Measurements from ENCODE around the gene TBX15.
A peak's percentile ranks its signal among the peaks of the same experiment; 100 is the strongest.

The TBX15 gene

DNA sequence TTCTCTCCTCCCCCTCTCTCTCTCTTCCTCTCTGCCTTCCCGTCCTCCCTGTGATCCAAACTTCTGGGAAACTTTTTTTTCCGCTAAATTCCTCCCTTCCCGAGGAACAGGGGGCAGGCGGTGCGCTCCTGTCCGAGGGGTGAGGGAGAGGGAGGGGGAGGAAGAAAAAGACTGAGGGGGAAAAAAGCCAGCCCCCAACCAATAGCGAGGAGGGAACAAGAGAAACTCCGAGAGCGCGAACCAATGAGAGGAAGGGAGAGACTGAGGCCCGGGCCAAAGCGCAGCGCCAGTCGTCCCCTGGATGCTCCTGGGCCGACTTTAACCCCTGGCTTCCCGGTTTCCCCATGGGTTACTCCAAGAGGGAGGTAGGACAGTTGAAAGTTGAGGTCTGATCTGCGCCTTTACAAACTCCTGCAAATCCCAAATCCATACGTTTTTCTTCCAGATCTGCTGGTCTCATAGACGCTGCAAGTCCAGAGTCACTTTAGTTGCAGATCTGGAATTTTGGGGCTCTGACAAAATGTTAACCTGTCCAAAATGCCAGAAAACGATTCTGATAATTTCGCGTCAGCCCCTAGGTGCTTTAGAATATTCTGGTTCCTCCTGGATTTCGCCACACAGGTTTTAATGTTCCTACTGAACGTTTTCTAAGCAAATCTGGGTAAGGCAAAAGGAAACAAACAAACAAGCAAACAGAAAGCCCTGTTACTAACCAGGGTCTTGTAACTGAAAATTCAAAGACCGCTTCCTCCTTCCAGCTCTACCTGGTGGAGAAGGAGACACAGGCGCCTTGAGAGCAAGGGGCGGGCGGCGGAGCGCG, at the start of gene TBX15:
TBX15 (minus strand) TSS at position 158 of the 820 bp plus-strand sequence. CDS start 548 bp downstream, outside the sequence.
- peak; percentile 69 for DNase-seq (ENCODE audit: low spot score)

DNA sequence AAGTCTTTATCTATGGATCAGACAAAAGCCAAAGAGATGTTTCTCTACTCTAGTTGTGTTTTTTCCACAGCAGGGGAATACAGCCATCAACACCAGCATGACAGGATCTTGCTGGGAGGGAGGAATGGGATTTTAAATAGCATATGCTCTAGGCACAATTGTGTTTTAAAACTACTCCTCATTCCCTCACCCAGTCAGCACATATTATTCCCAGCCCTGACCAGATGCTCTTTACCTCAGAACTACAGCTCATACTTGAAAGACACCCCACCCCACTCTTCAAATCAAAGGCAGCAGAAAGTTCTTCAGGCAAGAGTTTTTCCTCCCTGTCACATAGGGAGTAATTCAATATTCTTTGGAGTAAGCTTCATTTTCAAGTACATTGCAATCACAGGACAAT, 46.2 kb upstream of the TBX15 start:
- DNase-seq (ENCODE audit: low spot score) = no peak

DNA sequence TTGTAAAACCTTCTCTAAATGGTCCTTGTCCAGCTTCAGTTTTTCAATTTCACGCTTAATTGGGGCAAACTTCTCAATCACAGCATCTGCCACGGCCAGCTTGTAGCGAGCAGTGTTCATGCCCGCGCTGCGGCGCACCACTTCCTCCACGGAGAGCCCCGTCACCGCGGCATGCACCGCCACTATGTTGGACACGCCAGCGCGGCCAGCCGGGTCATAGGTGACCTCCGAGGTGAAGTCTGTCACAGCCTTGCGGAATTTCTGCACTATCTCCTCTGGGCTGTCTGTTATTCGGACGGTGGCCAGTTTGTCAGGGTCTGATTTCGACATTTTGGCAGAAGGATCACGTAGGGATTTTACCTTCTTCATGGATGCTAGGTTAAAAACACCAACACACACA, 44.8 kb upstream of the TBX15 start:
- no peak for DNase-seq (ENCODE audit: low spot score)

DNA sequence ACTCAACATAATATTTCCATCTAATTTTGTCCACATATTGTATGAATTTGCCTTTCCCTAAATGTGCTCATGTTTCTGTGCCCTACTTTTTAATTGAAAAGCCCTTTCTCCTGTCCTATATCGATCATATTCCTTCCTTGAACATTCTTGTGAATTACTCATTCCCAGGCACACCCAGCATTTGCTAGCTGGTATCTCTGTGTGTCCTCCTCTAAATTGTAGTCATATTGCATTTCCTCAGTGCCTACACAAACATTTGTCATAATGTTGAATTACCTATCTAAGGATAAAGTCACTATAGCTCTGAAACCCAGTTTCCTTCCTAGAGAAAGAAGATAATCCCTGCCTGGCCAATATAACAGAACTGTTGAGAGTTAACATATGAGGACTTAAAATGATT, 39.6 kb upstream of the TBX15 start:
- no peak for DNase-seq (ENCODE audit: low spot score)

DNA sequence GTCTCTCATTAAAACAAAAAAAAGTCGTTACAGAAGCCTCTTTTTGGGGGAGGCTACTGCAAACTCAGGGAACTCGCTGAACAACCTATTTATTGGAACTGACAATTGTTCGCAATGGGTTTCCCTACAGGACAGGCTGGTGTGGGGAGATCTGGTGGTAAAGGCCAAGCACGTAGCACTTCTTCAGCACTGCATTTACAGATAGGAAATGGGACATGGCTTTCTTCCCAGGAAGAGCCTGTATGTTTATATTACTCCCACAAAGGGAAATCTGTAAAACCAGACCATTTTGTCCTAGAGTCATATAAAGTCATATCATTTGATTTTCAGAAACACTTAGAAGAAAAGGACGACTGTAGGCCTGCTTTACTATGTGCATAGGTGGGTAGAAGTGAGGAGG, 38.8 kb upstream of the TBX15 start:
- no peak for DNase-seq (ENCODE audit: low spot score)

DNA sequence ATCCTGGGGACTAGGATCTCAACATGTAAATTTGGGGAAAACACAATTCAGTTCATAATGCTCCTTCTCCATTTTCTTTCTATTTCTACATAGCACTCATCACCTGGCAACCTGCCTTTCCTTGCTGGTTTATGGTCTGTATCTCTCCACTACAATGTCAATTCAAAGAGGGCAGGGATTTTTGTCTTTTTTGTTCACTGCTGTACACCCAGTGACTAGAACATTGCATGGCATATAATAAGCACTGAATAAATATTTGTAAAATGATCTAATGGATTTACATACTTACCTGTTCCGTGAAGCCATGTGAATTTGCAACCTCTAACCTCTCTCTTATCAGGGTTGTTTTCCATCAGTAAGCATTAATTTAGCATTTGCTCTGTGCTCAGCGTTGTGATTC, 27.4 kb upstream of the TBX15 start:
- DNase-seq (ENCODE audit: low spot score) = no peak

DNA sequence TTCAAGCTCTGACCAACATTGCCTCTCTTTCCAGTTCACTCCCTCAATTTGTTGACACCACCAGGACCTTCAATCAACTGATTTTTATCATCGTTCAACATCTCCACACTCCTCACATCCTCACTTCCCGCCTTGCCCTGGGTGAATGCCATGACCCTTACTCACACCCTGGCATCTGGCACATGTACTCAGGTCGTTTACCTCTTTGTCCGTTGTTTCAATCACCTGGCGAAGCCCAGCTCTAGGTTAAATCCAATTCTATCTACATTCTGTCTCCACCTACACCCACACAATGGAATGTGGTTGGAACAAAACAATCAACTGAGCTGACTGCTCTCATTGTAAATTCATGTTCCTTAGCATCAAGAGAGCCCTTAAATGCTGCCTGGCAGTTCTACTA, 24.2 kb upstream of the TBX15 start:
- no peak for DNase-seq (ENCODE audit: low spot score)

DNA sequence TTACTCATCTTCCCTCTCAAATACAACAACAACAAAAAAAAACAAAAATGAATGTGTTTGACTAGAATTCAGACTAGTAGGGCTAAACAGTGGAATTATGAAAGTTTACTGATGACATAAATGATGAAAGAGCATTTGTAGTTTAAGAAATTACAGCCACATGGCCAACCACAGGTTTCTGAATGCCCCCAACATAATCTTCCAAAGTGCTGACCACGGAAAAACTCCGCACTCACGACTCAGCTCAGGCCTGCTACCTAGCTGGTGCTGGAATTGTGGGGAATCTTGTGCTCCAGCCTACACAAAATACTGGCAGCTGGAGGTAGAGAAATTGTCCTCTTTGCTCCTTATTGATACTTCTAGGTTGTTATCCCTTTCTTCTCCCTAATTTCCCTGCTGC, 23.6 kb upstream of the TBX15 start:
- no peak for DNase-seq (ENCODE audit: low spot score)

DNA sequence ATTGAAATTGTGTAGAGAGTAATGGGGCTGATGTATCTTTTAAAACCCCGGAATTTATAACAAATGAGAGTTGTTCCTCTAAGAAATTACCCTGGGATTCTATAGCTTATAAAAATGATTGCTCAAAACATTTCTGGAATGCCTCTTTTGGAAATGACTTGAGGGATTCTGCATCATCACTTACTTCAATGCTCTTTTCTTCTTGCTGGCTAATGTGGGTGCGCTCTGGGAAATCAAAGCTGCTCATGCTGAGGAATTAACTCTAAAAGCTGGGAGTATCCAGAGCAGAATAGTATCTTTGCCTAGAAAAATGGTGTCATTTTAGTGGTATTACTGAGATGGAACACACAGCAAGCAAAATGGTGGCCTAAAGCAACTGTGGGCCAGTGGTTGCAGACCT, 23.0 kb upstream of the TBX15 start:
- no peak for DNase-seq (ENCODE audit: low spot score)

DNA sequence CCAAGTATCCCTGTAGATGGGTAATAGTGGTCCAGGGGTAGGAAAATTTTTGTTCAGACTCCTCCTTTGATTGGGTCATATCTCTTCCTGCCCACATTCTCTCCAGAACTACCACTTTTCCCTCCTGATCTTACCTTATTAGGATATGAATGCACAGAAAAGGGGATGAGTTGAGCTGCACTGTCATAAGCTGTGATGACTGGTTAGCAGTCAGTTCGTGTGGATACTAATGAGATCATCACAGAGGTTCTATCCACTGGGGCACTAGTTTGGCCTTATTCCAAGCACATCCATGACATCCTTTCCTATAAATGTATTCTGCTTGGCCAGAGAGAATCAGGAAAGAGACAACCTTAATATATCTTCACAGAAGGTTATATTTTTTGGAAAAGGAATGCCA, 22.1 kb upstream of the TBX15 start:
- DNase-seq (ENCODE audit: low spot score) = no peak

DNA sequence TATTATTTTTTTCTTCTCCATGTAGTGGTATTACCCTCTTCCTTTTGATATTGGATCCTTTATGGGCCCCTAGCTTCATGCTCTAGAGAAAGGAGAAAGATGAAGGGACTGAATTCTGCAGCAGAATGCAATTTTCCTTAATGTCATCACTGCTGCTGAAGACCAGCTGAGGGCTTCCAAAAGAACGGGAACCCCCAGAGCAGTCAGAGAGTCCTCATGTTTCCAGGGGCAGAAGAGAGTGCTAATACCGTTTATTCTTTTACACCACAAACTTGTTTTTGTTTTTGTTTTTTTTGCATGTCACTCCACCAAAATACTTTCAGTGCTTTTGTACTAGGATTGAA, 21.1 kb upstream of the TBX15 start:
- DNase-seq (ENCODE audit: low spot score) = no peak

DNA sequence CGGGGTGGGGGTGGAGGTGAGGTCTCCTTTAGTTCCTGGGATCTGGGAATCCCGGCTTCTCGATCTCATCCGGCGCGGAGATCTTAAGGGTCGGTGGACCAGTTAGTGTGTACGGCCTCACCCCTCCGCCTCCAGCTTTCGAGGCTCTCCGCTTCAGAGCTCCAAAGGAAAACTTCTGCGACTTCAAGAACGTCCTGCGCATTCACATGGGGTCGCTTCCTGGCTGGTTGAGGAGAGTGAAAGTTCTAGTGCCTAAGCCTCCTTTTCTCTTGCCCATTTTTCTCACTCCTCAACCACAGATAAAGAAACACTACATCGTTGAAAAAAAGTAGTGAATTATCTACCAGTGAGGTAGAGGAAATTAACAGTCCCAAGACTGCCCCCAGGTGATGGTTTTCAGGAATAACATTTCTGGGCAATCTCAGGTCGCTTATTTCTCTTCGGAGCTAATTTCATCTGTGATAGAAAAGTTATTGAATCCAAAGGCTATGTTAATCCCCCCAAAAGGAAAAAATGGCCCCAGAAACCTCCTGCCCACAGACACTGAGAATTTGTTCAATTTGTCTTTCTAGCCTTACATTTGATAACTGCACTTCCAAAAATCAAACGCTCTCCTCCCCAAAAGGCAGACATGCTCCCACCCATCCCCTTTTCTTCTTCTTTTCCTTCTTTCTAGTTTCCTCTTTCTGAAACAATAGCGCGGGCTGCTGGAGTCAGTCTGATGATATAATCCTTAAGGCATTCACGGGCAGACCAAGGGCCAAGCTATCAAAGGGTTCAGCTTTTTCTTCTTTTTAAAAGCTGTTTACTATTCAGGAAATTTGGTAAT, 20.6 kb upstream of the TBX15 start:
- DNase-seq (ENCODE audit: low spot score) = peak; percentile 37

DNA sequence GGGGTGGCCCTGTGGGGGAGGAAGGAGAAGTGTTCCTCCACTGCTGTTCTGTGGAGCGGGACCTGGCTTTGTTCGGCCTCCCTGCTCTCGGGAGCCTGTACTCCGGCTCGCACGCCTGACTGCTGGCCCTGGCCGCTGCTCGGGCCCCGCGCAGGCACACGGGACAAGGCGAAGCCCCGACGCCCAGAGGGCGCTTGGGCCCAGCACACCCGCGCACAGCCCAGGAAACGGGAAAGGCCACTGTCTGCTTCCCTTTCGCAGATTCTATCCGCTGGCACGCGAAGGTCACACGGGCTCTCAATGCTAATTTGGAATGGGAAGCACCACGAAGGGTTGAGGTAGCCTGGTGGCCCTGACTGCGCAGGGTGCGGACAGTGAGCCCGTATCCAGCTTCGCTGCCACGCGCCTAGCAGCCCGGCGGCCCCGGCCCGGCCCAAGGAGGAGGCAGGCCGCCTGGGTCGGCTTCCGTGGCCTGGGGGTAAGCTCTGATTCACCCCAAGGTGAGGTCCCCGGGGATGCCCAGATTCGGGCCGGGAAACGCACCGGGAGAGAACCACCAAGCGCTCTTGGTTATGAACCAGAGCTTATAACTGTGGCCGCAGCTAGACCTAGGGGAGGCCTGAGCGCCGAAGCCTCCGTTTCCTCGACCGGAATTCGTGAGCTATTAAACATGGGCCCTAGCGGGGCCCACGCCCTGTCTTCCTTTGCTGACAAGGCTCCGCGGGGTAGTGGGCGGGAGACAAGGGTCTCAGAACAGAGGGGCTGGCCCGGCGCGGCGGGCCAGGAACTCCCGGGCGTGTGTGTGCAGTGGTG, 19.7 kb upstream of the TBX15 start:
- no peak for DNase-seq (ENCODE audit: low spot score)

DNA sequence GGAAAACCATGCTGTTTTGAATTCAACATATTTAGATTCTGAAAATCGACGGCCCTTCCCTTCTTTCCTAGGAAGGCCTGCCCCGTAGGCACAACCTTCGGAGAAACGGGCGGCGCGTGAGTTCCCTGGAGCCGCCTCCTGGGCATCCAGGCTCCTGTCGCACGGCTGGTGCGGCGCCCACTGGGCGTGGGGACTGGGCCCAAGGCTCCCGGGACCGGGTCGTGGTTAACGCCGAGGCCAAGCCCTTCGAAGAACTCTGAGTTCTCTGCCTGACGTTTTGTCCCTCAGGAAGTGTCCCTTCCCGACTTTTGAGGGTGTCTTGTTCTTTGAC, 19.2 kb upstream of the TBX15 start:
- no peak for DNase-seq (ENCODE audit: low spot score)

DNA sequence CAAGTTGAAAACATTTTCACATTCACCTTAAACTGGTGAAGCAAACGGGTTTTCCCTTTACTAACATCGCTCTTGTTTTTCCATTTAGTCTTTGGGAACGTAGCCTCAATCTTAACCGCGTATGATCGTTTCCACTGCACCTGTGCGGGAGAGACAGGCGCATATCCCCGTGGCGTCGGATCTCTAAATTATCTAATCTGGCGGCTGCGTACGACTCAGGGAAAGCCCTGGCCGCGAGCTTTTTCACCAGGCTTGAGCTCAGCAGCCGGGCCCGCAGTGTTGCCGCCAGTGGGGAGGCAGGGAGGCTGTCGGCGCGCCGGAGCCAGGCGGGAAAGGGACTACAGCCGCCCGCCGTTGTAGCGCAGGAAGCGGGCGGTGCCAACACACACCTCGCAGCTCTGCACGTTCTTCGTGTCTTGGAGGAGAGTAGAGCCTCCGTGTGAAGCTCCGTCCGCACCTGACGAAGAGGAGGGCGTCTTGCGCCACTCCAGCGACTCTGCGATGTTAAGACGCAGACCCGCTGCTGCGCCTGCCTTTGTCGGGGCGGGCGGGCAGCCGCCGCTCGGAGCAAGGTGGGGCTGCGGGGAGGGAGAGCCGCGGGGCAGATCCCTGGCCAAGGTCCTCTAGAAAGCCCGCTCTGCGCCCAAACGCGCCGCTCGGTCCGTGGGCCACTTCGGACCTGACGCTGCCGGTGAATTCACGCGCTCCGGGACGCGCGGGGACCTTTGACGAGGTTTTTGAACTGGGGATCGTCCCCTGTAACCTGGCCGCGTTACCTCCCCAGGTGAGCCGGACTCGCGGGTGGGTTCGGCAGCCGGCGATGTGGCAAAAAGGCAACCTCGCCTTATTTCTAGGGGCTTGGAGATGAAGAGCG, 18.5 kb upstream of the TBX15 start:
- DNase-seq (ENCODE audit: low spot score) = no peak

DNA sequence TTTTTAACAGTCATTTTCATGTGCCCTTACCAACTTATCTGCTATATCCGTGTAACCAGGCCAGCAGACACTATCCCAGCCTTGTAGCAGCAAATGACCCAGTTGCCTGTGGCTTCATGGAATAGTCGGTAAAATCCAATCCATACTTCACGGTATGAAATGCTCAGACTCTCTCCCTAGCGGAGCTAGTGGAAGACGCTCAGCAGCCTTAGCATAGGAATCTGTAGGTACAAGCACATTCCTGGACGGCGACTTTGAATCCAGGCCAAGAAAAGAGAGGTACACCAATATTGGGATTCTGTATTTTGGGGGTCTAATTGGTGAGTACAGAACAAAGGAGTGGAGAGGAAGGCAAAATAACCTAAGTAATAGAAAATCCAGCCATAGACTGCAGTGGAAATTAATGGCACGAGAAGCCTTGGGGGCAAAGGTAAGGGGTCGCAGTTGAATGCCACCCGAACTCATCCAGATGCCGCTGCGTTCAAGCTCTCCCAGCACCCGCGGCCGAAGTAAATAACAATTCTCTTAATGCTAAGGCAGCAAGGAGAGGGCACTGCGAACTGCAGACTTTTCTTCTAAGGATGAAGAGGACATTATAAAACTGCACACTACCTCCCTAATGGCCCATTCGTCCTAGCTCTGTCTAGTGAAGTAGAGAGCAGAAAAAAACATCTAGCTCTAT, 17.7 kb upstream of the TBX15 start:
- DNase-seq (ENCODE audit: low spot score) = no peak

DNA sequence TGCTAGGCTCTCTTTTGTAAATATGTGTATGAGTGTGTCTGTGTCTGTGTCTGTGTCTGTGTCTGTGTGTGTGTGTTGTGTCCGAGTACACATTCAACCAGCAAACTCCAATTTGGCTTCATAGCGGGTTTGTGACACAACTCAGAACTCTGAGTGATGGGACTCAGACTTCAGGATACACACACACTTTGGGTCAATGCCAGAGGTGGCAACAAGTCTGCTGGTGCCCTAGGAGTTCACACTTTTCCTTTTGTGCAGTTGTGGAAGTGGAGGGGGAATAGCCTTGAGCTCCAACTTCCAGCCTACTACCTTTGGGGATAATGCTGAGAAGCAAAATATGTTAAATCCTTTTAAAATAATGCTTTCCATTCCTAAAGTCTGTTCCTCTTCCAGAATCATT, 16.6 kb upstream of the TBX15 start:
- no peak for DNase-seq (ENCODE audit: low spot score)

DNA sequence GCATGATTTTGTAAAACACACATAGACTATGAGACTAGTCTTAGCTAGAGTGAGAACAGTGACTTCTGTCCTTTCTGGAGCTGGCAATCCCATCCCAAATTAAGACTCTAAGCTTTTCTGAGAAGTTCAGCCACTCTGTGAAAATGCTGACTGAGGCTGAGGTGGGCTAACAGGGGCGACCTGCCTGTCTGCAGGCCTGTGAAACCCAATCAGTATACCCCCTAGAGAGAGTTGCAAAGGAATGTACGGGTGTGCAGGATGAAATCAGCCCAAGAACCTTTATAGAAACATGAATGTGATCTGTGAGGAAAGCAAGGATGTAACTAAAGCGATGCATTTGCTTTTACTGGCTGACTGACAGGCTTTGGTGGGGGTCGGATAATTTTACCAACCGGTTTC, 16.0 kb upstream of the TBX15 start:
- DNase-seq (ENCODE audit: low spot score) = no peak

DNA sequence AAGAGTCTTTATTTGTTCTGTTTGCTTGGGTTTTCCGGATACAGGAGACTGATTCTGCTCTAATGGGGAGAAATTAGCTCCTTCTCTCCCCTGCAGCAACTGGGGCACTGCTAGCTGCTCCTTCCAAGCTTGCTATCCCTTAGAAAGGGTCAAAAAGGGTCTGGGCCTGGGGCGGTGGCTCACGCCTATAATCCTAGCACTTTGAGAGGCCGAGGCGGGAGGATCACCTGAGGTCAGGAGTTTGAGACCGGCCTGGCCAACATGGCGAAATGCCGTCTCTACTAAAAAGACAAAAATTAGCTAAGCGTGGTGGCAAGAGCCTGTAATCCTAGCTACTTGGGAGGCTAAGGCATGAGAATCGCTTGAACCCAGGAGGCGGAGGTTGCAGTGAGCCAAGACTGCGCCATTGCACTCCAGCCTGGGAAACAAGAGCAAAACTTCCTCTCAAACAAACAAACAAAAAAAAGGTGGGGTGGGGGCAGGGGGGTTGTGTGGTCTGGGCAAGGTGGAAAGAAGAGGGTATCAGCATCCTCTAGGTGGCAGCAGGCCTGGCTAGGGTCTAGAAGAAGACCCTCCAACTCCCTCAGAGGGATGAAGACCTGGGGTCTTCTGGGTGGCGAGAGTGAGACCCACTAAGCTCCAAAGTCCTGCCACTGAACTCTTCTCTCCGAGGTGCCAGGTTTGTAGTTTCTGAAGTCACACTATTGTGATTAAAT, 15.4 kb upstream of the TBX15 start:
- no peak for DNase-seq (ENCODE audit: low spot score)

DNA sequence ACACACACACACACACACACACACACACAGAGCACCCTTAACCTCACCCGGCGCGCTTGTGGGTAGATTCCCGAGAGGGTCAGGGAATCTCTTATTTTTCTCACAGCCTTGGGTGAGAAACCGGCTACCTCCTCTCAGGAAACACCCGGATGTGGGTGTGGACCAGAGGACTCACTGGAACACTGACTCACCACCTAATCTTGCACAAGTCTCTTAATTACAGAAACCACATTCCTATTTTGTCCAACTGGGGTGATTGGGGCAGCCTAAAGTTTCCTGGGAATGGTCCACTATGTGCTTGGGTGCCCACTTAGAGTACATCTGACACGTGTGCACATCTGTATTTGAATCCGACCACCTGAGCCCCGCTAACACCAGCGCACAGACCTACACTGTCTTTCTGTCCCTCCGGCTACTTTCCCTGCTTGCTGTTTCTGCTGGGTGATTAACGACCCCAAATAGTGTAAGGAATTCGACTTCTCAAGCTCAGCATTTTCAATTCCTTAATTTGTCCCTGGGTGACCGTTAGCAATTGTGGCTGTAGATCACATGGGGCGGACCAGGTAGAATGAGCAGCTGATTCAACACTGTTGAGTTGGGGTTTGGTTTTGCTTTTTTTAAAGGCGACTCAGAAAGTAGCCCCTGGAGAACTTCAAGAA, 14.0 kb upstream of the TBX15 start:
- no peak for DNase-seq (ENCODE audit: low spot score)

Measured in cerebellar cortex (tissue), 1 donor.